DMS53 treated with DMSO at 0.1 percent for 48 hours (cell line): ENCODE data around the gene ADORA2A.
A peak's percentile ranks its signal among the peaks of the same experiment; 100 is the strongest.

Source experiments
- DNase-seq: peaks from one replicate; lab custom pipeline; 2025; ENCODE audit not compliant: unreplicated experiment; lab: John Stamatoyannopoulos, UW

Gene ADORA2A

DNA sequence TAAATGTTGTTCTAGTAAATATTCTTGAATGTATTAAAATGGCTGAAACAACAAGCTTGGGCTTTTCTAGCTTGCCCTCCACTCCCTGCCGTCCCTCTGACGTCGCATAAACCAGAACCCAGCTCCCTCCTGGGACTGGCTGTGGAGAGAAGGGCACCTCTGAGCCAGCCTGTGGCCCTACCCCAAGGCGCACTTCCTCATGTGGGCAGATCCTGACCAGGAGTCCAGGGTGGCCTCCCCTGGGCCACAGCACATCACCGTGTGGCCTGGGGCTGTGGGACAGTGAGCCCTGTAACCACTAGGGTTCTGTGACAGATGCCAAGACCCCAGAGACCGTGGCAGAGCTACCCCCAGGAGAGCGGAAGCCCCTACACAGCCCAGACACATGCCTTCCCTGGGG is 10.2 kb upstream of the ADORA2A start:
- no peak for DNase-seq

DNA sequence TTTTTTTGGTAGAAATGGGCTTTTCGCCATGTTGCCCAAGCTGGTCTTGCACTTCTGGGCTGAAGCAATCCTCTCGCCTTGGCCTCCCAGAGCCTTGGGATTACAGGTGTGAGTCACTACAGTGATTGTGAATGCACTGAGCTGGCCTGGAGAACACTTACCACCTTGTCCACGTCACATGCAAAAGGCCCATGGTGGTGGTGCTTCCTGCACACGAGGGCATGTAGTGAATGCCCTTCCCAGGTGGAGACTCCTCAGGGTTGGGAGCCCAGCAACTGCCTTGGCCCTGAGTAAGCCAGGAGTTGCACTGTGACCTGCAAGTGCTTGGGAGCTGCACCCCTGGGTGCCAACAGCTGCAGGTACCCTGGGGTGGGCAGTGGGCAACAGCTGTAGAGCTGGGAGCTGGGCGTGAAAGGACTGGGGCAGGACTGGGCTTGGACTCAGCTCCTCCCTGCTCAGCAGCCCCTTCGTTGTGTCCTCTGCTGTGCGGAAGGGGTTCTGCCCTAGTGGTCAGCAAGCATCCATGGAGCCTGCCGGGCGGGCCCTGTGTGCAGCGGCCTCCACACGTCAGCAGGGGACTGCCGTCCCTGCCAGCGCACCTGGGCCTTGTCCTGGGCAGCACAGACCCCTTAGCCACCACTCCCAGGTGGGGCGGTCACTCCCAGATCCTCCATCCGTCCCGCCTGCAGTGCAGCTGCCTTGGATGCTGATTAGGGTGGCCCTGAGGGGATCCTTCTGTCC is 9.3 kb upstream of the ADORA2A start:
- no peak for DNase-seq

DNA sequence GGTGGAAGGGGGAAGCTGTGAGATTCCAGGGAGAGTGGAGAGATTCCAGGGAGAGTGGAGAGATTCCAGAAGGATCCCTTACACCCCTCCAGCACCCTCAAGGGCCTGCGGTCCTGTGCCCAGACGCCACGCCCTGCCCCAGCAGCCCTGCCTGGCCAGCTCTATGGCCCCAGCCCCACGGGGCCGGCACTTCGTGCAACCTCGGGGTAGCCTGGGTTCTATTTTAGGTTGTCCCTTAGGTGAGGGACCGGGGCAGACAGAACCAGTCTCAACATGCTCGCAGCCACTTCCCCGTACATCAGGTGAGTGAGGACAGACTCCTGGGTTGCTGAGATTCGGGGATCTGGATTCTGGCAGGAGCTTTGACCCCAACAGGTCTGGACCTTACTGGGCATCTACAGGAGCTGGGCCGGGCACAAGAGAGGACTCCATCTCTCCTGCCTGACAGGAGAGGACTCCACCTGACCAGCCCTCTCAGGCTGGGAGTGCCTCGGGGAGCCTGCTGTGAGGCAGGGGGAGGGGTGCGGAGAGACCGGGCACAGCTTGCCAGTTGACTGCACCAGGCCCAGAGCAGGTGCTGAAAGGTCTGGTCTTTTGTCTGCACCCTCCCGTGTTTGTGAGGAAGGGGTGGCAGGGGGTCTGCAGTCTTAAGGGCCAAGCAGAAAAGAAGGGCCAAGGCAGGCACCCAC is 8.5 kb upstream of the ADORA2A start:
- DNase-seq: no peak

DNA sequence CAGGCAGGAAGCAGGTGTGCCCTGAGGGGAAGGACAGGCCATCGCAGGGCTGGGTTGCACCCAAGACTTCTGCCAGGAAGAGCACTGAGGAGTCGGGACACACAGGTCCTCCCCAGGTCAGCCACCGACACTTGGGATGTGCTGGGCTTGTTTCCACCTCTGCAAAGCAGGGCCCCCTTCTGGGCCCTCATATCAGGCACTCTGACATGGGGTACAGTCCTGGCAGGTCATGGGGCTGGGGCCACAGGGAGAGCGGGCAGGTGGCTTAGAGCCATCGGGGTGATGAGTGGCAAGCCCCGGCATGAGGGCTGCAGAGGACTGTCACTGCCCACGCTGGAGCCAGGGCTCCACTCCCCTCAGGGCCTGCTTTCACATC is 7.9 kb upstream of the ADORA2A start:
- no peak for DNase-seq

DNA sequence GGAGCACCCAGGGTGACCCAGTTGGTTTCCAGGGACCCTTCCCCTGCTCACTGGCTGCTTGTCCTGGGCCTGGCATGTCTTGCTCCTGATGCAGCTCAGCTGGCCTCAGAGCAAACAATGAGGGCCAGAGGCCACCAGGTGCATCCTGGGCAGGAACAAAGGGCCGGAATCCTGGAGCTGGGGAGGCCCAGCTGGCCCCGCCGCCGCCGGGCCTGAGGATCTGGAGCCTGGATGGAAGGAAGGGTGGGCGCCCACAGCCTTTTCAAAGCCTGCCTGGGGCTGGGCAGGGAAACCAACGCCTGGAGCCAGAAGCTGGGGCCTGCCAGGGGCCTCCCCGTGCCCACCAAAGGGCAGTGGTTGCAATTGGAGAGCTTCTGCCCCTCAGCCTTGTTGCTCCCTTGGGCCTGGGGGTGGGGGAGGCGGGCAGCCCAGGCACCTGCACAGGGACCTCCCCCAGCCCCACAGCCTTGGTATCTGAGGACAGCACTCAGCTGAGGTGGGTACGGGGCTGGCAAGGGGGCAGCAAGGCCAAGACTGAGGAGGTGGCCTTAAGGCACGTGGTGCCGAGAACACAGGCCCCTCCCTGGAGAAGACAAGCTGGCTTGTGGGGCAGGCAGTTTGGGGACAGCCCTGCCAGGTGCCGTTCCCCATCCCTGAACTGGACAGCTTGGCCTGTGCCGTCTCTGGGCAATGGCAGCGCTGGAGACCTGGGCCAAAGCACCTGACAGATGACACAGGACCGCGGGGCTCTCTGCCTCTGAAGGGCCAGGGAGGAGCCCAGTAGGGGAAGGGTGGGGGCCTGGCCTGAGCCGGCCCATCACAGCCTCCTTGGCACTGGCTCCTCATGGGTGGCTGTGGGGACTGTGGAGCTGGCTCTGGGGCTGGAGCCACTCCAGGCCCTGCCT is 7.1 kb upstream of the ADORA2A start:
- DNase-seq: peak; percentile 10

DNA sequence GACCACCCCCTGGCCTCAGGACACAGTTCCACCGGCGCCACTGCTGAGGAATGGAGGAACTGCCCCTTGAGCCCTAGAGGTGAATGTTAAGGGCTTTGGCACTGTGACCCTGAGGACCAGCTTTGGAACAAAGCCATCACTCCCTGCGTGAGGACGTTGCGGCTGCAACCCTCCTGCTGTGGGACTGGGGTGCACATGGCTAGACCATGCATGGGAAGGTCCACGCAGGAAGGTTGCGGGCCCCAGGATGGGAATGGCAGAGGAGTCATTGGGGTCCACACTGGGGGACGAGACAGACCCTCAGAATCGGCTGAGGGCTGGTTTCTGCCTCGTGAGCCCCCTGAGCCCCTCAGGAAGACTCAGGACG is 6.4 kb upstream of the ADORA2A start:
- no peak for DNase-seq

DNA sequence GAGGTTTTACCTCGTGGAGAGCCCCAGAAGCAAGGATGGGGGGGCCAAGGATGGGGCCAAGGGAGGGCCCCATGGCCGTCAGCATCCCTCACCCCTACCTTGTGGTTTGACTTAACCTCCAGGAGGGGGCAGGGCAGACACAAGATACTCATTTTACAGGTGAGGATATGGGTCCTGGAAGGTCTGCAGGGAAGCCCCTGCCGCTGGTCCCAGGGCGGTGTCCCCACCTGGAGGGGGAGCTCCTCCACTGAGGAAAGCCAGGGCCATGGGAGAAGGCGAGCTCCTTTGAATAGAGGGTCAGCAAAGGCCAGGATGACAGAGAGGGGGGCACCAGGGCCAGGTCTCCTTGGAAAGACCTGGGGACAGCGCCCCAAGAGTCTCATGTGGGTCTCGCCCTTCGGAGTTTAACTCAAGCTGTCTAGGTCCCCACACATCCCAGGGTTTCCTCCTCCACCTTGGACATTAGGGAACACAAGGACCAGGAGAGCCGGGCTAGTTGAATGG is 5.9 kb upstream of the ADORA2A start:
- no peak for DNase-seq

DNA sequence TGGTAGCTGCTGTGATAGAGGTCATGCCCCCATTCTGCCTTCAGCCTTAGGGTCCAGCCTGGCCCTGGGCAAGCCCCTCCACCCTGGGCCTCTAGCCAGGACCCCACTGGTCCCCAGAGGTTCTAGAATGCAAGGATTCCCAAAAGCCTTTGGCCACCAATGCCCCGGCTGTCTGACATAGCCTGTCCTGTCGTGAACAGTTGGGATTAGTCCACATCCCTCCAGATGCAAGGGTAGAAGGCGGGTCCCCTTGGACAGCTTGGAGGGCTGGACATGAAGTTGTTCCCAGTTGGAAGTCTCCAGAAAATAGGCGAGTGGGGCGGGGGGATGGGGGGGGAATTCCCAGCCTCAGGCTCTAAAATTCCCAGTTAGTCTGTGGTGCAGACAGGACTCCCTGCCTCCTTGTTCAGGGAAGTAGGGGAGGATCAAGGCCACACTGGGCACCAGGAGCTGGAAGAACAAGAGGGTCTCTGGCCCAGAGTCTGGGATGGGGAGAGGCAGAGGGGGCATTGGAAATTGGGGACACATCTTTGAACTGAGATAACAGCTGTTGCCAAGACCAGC is 5.2 kb upstream of the ADORA2A start:
- DNase-seq: no peak

DNA sequence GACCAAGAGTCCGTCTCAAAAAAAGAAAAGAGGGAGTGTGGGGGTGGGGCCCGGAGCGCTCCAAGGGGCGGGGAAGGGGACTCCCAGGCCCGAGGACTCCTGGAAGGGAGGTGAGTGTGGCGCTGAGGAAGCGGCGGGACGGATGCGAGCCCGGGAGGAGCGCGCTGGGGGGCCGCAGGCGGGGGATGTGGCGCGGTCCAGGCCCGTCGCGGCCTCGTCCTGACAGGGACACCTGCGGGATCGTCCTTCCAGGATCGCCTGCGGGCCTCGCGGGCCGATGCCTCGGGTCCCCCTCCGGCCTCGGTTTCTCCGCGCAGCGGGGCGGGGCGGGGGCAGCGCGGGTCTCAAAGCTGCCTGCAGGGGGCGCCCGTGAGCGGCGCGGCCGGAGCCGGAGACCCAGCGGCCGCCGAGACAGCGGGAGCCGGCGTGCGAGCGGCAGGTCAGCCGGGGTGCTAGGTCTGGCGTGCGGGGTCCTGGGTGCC is 3.8 kb upstream of the ADORA2A start:
- no peak for DNase-seq

DNA sequence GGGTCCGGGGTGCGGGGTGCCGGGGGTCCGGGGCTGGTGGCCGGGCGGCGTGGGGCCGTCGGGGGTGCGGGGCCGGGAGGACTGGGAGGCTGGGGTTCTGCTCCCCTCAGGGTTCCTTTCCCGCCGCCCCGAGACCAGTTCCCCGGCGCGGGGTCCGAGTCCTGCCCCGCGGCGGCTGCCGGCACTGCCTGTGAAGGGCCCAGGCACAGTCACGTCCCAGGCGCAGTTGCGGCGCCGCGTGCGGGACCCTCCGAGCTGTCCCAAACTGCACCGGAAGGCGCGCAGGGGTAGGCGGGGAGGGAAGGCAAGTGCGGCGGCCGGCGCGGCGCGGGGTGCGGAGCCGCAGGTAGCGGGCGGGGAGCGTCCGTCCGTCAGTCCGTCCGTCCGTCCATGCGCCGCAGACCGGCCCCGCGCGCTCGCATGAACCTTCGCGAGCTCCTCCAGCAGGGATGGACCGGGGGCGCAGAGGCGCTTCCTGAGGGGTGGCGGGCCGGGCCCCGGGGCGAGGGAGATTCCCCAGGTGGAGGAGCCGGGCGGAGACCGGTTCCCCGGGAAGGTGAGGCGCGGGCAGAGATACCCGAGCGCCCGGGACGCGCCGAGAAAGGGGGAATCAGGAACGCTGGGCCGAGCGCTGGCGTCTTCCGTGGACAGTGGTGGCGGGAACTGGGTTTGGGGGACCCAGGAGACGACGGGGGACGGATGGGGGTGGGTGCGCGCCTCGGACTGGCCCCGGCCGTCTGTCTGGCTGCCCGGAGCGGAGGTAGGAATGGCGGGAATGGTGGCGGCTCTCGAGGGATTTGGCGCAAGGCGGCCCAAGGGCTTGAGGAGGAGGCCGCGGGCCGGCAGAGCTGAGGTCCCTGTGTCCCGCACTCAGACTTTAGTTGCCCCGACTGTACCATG is 3.1 kb upstream of the ADORA2A start:
- no peak for DNase-seq

DNA sequence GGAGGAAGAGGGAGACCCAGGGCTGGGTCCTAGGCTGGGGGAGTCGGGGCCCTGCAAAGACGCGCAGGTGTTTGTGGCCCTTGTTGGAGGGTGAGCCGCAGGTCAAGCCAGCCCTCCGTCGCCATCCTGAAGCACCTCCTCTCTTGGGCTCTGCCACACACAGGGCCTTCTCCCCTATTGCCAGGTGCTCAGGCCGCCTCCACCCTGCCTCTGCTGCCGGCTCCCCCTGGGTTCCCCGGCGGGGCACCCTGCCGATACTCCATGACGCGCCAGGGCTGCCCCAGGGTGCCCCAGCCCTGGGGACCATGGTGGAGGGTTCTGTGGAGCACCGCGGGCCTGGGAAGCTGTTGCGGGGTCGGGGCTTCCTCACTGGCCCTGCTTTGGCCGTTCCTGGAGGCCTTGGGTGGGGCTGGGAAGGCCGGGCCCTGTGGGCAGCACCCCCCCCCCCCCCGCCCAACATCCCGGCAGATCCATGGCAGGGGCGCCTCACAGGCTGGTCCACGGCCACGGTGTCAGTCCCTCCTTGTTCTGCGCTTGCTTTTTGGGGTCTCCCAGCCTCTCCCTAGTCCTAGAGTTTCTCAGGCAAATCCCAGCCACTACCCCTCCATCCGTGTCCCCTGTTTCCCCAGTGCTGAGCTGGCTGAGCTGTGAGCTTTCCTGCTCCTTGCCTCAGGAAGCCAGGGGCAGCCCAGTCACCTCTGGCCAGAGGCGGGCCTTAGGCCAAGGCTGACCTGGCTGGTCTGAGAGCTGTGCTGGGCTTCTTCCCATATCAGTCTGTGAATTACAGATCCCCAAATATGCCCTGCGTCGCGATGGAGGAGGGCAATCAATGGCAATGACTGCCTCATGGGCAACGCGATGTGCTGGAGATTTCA is 2.3 kb upstream of the ADORA2A start:
- no peak for DNase-seq

DNA sequence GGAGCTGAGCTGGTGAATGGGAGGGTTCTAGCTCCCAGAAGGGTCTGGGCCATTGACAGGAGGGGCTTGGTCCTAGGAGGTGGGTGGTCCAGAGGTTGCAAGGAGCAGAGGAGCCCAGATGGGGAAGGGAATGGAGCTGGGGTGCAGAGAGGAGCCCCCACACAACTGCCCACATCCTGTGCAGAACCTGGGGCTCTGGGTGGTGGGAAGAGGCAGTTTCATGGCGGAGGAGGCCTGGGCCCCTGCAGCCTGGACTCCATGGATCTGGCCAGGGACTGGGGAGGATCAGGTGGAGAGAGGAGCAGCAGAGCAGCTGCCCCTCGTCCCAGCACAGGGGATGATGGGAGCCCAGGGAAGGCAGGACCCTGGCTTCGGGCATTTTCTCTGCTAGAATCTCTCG is 963 bp upstream of the ADORA2A start:
- no peak for DNase-seq

DNA sequence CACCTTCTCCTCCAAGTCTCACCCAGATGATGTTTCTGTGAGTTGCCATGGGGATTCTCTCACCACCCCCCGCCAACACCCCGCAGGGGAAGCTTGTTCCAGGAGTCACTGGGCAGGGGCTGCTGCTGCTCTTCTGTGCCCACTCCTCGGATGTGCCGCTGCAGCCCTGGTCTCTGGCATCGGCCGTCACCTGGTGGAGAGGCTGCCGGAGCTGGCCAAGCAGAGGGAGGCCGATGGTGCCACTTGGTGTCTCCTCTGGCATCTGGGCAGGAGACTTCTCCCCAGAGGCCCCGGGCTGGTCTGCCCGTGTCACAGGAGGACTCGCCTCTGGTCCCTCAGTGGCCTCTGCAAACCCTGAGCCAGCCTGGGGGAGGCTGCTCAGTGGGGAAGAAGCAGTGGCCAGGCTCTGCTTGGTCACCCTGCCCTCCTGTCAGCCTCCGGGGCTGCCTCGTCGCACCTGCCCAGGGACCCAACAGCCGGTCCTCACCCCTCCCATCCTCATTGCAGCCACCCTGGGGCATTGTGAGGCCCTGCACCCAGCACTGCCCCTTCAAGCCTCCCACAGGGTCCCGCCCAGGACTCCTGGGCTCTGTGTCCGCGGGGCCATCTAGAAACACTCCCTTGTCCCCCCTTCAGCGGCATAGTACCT is 424 bp upstream of the ADORA2A start:
- DNase-seq: no peak

DNA sequence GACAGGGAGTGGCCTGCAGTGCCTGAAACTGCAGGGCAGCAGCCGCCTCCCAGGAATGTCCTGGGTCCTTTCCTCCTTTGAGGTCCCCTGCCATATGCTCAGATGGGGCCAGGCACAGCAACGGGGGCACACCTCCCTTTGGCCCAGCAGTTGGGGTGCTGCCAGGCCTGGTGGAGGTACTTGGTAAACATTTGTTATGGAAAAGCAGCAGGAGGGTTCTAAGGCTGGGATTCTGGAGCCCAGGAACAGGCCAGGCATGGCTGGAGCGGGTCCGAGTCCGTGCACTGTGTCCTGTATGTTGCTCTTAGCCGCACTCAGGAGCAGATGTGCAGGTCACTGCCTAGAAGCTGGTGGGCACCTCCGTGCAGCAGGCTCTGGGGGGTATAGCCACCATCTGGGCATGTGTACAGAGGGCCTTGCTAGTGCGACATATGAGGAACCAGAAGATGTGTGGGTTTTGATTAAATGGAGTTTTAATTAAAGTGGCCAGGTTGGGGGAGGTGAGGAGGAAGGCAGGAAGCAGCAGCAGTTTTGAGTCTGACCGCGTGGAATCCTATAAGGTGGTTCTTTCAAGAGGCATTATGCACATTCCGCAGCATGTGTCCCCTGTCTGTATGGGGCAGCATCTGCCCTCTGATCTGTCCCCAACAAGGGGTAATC is 1.5 kb downstream of the ADORA2A start:
- no peak for DNase-seq

DNA sequence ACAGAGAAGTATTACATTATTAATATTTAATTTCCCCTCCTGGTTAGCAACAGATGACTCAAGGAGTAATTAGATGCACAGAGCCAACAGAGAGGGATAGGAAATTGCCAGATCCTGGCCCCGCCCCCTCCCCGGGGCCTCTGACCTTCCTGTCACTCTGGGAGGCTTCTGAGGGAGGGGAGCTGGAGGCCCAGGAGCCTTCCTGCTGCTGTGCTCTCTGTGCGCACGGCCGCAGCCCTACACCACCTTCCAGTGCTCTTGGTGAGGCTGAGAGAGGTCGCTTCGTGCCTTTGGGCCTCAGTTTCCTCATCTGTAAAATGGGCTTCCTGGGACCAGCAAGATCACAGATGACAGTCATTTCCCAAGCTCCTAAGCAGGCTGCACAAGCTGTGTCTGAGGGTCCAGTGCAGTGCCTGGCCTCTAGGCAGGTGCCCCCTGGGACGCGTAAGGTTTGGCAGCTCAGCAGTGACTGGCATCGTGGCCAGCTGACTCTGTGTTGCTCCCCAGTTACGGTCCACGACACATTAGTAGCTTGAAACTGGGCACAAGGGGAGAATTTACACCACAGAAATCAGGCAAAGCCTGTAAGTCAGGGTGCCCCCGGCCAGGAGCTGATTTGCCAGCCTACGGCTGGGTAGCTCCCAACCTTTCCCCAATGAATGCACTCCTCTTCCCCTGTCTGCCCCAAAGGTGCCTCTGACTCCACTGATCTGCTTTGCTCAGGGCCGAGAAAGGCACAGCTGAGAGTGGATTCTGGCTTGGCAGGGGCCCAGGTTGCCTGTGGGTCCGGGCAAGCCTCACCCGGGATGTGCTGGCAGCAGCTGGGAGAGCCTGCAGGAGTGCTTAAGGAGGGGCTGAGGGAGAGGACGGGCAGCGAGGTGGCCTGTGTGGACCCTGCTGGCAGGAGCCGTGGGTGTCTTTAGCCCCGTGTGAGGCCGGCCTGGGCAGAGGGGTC is 2.3 kb downstream of the ADORA2A start:
- no peak for DNase-seq

DNA sequence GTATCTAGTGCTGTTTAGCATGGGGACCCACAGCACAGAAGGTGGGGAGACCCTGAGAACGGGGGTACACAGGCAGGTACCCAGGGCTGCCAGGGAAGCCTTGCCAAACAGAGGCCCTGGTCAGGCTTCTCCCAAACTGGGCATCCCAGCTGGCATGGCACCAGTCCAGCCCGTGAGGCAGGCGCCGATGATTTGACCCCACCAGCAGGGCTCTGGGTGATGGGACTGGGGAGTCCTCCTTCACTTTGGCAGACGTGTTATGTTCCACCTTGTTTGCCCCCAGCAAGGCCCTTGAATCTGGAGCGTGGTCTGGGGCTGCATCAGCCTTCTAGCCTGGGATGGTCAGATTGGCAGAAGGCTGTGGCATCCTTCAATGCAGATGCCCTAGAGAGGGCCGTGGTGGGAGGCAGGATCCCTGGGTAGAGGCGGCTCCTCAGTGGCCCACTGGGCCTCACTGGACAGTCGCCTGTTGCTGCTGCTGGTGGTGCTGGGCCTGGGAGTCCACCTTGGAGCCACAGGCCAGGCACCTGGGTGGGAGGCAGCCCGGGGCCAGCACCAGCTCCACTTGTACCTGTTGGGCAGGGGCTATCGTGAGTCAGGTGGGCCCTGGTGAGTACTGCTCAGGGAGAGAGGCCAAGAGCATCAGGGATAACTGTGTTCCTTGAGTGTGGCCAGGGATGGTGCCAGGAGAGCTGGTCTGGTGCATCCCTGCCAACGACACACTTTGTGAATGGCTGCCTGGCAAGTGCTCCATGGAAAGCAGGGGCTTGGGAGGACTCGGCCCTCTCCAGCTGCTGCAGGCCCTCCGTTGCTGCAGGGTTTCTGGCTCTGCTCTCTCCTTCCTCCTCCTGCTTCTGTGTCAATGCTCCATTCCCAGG is 3.3 kb downstream of the ADORA2A start:
- DNase-seq: no peak
